Tracheal epithelial cell (primary cell): Measurements from ENCODE around the gene POU3F2. TPM values are rescaled to one million over a fixed set of nuclear protein-coding genes. Genes with fewer than 3 reads are reported as not detected.

Experiments
- total RNA-seq: library from RNA; depleted of rRNA; stranded (reverse); fragments of >200 nt; gene quantifications from 2 replicates; pipeline ENCODE4 v1.2.1, GENCODE V29; 2014

POU3F2 gene
- not detected in 2 replicates for total RNA-seq

GRCh38 chr6:98834060-98835031 is at the start of gene POU3F2:
Gene POU3F2, plus strand, starts transcription at chr6:98834574. Its CDS starts 300 bp downstream, at chr6:98834874.

Other genes starting within 250 kb of the POU3F2 start
- gene FBXL4, start 113.4 kb downstream of the POU3F2 start, total RNA-seq = 16.9 and 23.9 TPM in 2 replicates